ENCODE data around the gene ZNF438. TPM values are rescaled to one million over a fixed set of nuclear protein-coding genes. Genes with fewer than 3 reads are reported as not detected.

ZNF438 gene
- total RNA-seq, 2 experiments from 2014 or later: 3.8 to 4.4 TPM

DNA sequence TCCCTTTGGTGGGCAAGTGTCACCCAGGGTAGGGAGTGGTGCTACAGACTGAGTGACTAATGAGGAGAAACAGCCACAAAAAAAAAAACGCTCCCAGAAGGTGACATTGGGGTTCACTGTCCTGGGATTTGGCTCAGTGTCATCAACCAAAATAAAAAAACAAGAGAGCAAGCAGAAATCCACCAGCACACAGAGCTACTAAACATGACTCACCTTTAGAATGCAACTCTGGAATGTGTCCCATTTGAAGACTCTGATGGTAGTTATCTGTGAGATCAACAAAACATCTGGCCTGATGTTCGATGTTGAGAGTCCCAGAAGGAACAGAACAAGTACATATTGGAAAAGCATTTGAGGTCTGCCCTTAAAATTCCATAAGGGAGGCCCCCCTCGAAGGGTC is 201.8 kb downstream of the ZNF438 start:
- Mint-ChIP-seq H3K4me1 (no peaks in the 10 kb centered on the region), H3K36me3 (no peaks in the 10 kb centered on the region), H3K9me3 (ENCODE audit: low read depth) (peaks cover 2% of the 10 kb centered on the region), H3K27me3 (peaks cover 4% of the 10 kb centered on the region), H3K4me3 (no peak overlapping the region), H3K27ac (no peak overlapping the region)
- DNase-seq (no peak), ATAC-seq (no peak)
- CTCF ChIA-PET: no interaction called here

DNA sequence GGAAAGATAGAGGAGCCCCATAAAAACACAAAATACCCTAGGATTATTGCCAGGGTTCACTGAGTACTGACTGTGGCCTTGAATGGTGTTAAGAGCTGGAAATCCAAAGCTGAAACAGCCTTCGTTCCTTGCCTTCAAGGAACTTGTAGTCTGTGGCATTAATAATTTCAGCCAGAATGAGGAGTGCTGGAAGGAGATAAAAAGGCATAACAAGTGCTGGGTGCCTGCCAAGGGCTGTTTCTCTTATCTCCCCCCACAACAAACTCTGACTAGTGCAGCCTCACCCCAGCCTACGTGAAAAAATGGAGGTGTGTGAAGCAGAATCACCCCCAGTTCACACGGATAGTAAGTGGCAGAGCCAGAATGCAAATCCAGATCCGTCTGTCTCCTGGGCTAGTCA is 203.0 kb downstream of the ZNF438 start:
- H3K27ac Mint-ChIP-seq: no peak overlapping the region
- ATAC-seq: no peak
- H3K36me3 Mint-ChIP-seq: no peaks in the 10 kb centered on the region
- no peak overlapping the region for H3K4me3 Mint-ChIP-seq
- CTCF ChIA-PET: interaction anchor here (0.6 kb wide), 1 partner anchor 12 kb away, joined by 4 read pairs; no protein-coding TSS in a partner anchor
- peaks cover 2% of the 10 kb centered on the region for H3K9me3 Mint-ChIP-seq (ENCODE audit: low read depth)
- H3K27me3 Mint-ChIP-seq: peaks cover 4% of the 10 kb centered on the region
- H3K4me1 Mint-ChIP-seq: no peaks in the 10 kb centered on the region
- no peak for DNase-seq

DNA sequence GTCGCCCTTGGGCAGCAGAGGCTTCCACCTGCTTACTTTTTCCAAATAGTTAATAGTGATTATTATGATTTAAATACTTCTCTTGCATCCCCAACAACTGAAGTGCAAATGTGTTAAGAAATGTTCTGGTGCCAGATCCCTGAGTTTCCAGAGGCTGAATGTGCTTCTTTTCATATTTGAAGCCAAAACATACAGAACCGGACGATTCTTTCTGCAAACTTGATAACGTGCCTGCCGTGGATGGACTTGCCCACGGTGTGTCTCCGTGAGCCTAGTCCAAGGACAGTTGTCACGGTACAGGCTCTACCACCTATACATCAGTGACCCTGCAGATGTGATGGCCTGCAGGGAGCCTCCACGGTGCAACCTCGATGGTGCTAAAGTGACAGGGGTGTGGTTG is 203.5 kb downstream of the ZNF438 start:
- H3K4me1 Mint-ChIP-seq: no peaks in the 10 kb centered on the region
- DNase-seq (no peak), ATAC-seq (no peak)
- H3K9me3 Mint-ChIP-seq (ENCODE audit: low read depth): peaks cover 2% of the 10 kb centered on the region
- CTCF ChIA-PET: interaction anchor here (0.6 kb wide), 1 partner anchor 12 kb away, joined by 4 read pairs; no protein-coding TSS in a partner anchor
- H3K4me3 Mint-ChIP-seq: no peak overlapping the region
- H3K36me3 Mint-ChIP-seq: no peaks in the 10 kb centered on the region
- no peak overlapping the region for H3K27ac Mint-ChIP-seq
- H3K27me3 Mint-ChIP-seq: peaks cover 4% of the 10 kb centered on the region

DNA sequence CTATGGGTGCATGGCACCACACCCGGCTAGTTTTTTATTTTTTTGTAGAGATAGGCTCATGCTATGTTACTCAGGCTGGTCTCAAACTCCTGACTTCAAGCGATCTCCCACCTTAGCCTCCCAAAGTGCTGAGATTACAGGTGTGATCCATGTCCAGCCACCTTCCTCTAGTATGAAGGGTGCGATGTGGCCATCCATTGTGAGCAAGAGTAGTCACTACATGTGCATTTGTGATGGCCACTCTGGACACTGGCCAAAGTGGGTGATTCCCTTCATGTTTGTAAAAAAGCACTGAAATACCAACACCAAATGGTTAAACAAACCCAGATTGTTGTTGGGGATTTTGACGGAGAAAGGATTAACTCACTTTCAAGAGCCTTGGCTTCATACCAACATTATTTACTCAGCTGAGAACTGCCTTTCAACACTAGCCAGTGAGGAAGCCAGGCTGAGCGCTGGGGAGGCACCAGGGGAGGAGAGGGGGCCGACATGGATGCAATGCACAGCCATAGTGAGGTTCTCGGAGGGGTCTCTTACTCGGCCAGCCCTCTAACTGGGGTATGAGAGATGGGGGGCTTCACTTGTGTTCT is 204.0 kb downstream of the ZNF438 start:
- H3K27me3 Mint-ChIP-seq: peaks cover 4% of the 10 kb centered on the region
- ATAC-seq (no peak), DNase-seq (no peak)
- H3K4me3 Mint-ChIP-seq: no peak overlapping the region
- no peak overlapping the region for H3K27ac Mint-ChIP-seq
- H3K36me3 Mint-ChIP-seq: no peaks in the 10 kb centered on the region
- CTCF ChIA-PET: no interaction called here
- H3K9me3 Mint-ChIP-seq (ENCODE audit: low read depth): peaks cover 2% of the 10 kb centered on the region
- no peaks in the 10 kb centered on the region for H3K4me1 Mint-ChIP-seq

DNA sequence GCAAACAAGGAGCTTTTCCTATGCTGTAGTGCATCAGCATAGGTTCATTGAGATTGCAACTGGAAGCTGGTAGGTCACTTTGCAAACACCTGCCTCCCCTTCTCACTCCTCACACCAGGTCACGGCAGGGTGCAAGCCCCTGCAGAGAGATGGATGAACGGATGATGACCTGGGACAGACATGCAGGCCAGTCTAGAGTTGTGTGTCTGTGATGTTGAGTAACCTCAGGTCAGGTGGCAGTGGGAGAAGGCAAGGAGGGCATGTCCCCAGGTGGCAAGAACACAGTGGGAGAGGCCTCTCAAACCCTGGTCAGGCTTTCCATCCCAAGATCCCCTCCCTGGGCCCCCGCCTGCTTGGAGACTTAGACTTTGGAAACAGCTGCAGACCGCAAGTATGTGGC is 205.0 kb downstream of the ZNF438 start:
- H3K9me3 Mint-ChIP-seq (ENCODE audit: low read depth): peaks cover 2% of the 10 kb centered on the region

DNA sequence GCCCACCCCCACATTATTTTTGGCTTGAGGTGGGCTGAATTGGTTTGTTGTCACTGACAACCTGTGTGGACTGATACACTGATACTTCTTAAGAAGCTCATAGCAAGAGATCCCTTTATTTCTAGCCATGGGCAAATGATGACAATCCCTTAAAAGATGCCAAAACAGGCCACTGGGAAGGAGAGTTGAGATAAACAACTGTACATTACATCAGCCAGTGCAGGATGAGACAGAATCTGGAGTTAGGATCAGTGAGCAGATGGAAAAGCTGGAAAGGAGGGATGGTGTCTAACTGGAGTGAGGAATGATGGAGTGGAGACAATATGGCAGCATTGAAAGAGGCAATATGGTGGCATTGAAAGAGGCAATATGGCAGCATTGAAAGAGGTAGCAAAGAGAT is 206.2 kb downstream of the ZNF438 start:
- CTCF ChIA-PET: no interaction called here
- Mint-ChIP-seq H3K4me1 (no peaks in the 10 kb centered on the region), H3K9me3 (ENCODE audit: low read depth) (peaks cover 2% of the 10 kb centered on the region), H3K4me3 (no peak overlapping the region), H3K27me3 (peaks cover 4% of the 10 kb centered on the region), H3K27ac (no peak overlapping the region), H3K36me3 (no peaks in the 10 kb centered on the region)
- DNase-seq: no peak
- ATAC-seq: no peak

More for the DNA sequence above, 205.0 kb downstream of the ZNF438 start:
- peaks cover 4% of the 10 kb centered on the region for H3K27me3 Mint-ChIP-seq
- H3K4me1 Mint-ChIP-seq: no peaks in the 10 kb centered on the region
- ATAC-seq (no peak), DNase-seq (no peak)
- H3K27ac Mint-ChIP-seq: no peak overlapping the region
- no peak overlapping the region for H3K4me3 Mint-ChIP-seq
- CTCF ChIA-PET: no interaction called here
- H3K36me3 Mint-ChIP-seq: no peaks in the 10 kb centered on the region

DNA sequence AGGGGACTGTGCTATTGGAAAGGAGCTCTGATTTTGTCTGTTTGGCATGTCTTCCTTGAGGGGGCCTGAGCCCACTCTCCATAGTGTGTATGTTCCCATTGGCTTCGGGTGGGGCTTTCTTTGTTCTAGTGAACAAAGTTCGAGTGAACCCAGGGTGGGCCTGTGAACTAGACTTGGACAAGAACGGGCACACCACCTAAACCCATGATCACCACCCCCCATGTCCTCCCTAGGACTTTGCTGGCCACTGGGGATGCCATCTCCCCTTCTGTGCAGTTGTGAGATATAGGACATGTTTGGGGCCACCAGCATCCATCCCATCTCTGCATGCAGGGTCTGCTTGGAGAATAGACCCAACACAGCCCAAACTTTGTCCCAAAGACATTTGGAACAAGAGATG is 206.6 kb downstream of the ZNF438 start:
- Mint-ChIP-seq H3K4me1 (no peaks in the 10 kb centered on the region), H3K27ac (no peak overlapping the region), H3K4me3 (no peak overlapping the region), H3K9me3 (ENCODE audit: low read depth) (peaks cover 2% of the 10 kb centered on the region), H3K36me3 (no peaks in the 10 kb centered on the region), H3K27me3 (peaks cover 4% of the 10 kb centered on the region)
- no peak for ATAC-seq
- CTCF ChIA-PET: no interaction called here
- no peak for DNase-seq

DNA sequence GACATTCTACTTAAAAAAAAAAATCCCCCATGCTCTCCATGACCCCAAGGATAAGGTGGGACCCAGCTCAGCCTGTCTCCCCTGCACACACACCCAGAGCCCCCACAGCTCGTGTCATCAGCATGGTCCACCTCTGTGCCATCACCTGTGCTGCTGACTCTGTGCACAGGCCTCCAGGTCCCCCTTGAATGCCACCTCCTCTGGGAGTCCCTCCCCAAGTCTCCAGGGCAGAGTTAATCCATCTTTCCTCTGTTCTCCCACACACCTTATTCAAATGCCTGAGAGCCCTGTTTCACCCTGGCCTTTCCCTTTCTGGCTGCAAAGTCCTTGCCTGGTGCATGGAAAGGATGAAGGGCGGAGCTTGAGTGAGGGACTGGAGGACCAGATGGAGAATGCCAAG is 208.0 kb downstream of the ZNF438 start:
- ATAC-seq: no peak
- no peak overlapping the region for H3K4me3 Mint-ChIP-seq
- DNase-seq: no peak
- no peak overlapping the region for H3K27ac Mint-ChIP-seq
- CTCF ChIA-PET: interaction anchor here (1.9 kb wide), 1 partner anchor 13 kb away, joined by 5 read pairs; no protein-coding TSS in a partner anchor
- no peaks in the 10 kb centered on the region for H3K4me1 Mint-ChIP-seq
- peaks cover 4% of the 10 kb centered on the region for H3K27me3 Mint-ChIP-seq
- H3K36me3 Mint-ChIP-seq: no peaks in the 10 kb centered on the region
- H3K9me3 Mint-ChIP-seq (ENCODE audit: low read depth): peaks cover 2% of the 10 kb centered on the region

DNA sequence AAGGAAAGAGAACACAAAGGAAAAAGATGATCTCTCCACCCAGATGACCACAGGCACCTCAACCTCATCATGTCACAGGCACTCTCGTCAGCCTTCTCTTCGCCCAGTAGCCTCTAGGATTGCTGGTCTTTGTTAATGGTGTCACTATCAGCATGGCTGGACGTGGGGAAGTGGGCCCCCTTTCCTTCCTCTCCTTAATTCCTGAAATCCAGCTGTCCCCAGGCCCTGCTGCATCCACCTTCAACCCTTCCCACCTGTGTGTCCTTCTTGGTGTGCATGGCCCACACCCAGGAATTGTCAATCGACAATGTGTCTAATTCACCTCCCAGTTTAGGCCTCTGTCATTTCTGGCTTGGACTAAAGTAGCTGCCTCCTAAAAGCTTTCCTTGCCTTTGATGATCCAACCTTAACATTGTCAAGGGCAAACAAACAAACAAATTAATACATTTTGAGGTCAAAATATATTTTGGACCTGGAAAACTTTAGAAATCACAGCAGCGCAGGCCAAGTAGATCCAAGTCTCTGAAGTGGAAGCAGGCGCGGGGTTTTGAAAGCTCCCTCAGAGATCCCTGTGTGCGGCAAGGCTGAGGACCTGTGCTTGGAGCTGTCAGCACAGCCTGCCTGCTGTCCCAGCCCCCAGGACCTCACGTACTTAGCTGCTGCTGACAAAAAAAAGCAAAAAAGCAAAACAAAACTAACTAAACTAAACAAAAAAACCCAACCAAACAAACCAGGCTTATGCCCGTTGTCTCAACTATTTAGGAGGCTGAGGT is 208.8 kb downstream of the ZNF438 start:
- Mint-ChIP-seq H3K9me3 (ENCODE audit: low read depth) (peaks cover 2% of the 10 kb centered on the region), H3K36me3 (no peaks in the 10 kb centered on the region), H3K27me3 (peaks cover 4% of the 10 kb centered on the region), H3K4me3 (no peak overlapping the region), H3K27ac (no peak overlapping the region), H3K4me1 (no peaks in the 10 kb centered on the region)
- ATAC-seq (no peak), DNase-seq (no peak)
- CTCF ChIA-PET: interaction anchor here (1.9 to 2.4 kb wide), 2 partner anchors 12 to 39 kb away, joined by 5 to 6 read pairs; no protein-coding TSS in a partner anchor

DNA sequence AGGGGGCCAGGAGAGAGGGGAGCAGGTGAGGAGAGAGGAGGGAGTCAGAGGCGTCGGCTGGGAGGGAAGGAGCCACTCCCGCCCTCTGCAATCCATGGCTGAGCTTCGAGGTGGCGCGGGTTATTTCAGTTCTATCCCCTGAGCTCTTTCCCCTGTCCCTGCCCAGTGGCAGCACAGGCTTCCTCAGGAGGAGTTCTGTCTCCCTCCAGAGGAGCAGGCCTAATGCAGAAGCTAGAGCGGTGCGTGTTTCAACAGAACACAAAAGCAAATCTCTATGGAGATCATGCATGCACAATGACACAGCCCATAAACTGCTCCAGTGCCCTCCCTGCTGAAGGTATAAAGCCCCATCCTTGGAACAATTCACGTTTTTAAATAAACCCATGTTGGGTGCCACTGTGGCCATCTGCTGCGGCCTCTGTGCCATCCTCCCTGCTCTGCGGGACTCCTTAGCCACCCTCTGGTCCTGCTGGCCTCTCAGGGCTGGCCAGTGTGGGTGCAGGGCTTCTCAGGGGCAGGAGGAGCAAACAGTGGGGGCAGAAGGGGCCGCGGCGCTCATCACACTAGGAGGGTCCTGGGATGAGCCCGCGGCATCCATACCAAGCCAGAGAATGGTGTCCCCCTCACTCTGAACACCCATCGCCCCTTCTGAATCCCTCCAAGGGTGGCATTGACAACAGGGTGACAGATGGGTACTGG is 209.5 kb downstream of the ZNF438 start:
- no peak for DNase-seq
- CTCF ChIA-PET: interaction anchor here (0.9 to 2.4 kb wide), 2 partner anchors 22 to 38 kb away, joined by 3 to 6 read pairs; no protein-coding TSS in a partner anchor
- ATAC-seq: no peak

DNA sequence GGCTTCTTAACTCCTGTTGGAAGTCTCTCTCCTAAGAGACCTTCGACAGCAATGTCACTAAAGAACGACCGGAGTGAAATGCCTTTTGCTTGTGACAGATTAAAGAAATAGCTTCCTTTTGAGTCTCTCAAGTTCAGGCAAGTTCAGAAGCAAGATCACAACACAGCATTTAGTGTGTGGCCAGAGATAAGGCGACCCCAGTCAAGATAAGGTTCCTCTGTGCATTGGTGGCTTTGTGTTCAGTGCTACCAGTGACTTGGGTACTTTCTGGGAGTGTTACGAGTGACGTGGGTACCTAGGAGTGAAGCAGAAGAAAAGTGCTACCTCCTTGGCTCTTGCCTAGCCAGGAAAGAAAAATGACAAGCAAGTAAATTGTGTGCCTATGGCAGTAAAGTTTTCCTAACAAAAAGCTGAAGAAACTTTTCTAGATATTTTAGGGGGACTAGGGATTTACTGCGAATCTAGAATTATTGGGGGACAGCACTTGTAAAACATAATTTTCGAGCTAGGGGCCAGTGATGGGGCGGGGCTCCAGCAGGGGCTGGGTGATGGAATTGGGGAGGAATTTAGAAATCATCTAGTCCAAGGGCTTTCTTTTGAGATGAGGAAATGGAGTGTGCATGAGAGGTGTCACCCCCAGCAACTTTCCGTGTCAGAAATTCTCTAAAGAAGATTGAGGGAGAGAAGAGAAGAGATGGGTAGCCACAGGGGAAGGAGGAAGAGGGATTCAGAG is 210.2 kb downstream of the ZNF438 start:
- Mint-ChIP-seq H3K4me3 (no peak overlapping the region), H3K27me3 (peaks cover 2% of the 10 kb centered on the region), H3K36me3 (no peaks in the 10 kb centered on the region), H3K4me1 (no peaks in the 10 kb centered on the region), H3K27ac (no peak overlapping the region), H3K9me3 (ENCODE audit: low read depth) (peaks cover 2% of the 10 kb centered on the region)
- DNase-seq (no peak), ATAC-seq (no peak)
- CTCF ChIA-PET: interaction anchor here (0.9 to 2.4 kb wide), 2 partner anchors 22 to 37 kb away, joined by 3 to 6 read pairs; no protein-coding TSS in a partner anchor

More for the DNA sequence above, 209.5 kb downstream of the ZNF438 start:
- Mint-ChIP-seq H3K4me1 (no peaks in the 10 kb centered on the region), H3K4me3 (no peak overlapping the region), H3K27ac (no peak overlapping the region), H3K27me3 (peaks cover 2% of the 10 kb centered on the region), H3K9me3 (ENCODE audit: low read depth) (peaks cover 2% of the 10 kb centered on the region), H3K36me3 (no peaks in the 10 kb centered on the region)

DNA sequence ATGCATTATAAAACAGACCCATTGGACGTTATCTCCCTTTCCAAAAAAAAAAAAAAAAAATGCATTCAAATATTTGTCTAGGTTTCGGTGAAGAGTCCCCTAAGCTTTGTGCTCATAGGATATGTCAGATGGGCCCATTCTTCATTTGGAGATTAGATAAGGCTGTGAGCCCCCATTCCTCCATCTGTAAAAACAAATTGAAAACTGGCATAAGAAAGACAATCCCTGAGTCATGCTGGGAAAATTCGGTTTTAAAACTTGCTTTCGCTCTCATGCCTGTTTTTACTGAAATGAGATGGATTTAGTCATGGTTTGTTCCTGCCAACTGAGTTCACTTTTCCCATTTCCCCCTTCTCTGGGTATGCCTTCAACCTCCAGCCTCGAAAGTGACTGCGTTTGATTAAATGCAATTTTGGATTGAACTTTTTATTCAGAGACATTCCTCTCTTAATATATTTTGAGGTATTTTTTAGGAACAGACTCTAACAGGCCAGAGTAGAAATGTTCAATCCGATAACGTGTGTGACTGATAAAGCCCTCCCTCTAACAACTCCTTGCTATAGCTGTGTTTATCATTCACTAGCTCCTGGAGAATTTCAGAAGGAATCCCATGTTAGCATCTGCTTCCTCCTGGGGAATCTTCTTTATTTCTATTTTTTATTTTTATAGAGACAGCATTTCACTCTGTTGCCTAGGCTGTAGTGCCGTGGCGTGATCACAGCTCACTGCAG is 211.2 kb downstream of the ZNF438 start:
- Mint-ChIP-seq H3K36me3 (no peaks in the 10 kb centered on the region), H3K27me3 (no peaks in the 10 kb centered on the region)
- CTCF ChIA-PET: interaction anchor here (2.4 kb wide), 1 partner anchor 36 kb away, joined by 6 read pairs; no protein-coding TSS in a partner anchor

More for the DNA sequence above, 211.2 kb downstream of the ZNF438 start:
- ATAC-seq (no peak), DNase-seq (no peak)
- H3K27ac Mint-ChIP-seq: no peak overlapping the region
- no peaks in the 10 kb centered on the region for H3K4me1 Mint-ChIP-seq
- H3K9me3 Mint-ChIP-seq (ENCODE audit: low read depth): peaks cover under 1% of the 10 kb centered on the region
- no peak overlapping the region for H3K4me3 Mint-ChIP-seq

Data from activated CD8-positive, alpha-beta memory T cell treated with anti-CD3 and anti-CD28 coated beads, Interleukin-2, amount 10 ng/mL, durations not matched to agents 7 days and 5 days (primary cell).